Skin of body (tissue), 2 donors: ENCODE data around the gene APBB1IP. TPM values are rescaled to one million over a fixed set of nuclear protein-coding genes. Genes with fewer than 3 reads are reported as not detected.

Experiments used
- DNase-seq: peaks from one replicate; lab custom pipeline; 2025; lab: John Stamatoyannopoulos, UW
- total RNA-seq: library from RNA; depleted of rRNA; stranded (reverse); fragments of >200 nt; gene quantifications from one replicate; pipeline ENCODE4 v1.2.3, GENCODE V29; 2014

APBB1IP gene
- total RNA-seq, 1 donor from 2014 or later, result 9.5 TPM

DNA sequence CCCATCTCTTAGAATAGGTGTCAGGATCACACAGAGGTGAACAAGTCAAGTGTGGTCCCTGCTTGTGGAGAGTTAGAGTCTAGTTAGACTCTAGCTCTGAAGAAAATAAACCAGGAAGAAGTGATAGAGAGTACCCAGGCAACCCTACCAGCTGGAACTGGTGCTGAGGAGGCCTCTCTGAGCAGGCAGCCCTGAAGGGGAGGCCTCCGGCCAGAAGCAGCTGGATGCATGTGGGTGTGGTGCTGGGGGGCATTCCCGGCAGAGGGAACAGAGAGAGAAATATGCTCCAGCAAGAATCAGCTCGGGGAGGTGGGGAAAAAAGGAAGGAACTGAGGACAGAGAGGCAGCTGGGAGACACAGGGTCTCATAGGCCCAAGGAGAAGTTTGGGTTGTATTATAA is 68.6 kb downstream of the APBB1IP start:
- DNase-seq, result no peak

DNA sequence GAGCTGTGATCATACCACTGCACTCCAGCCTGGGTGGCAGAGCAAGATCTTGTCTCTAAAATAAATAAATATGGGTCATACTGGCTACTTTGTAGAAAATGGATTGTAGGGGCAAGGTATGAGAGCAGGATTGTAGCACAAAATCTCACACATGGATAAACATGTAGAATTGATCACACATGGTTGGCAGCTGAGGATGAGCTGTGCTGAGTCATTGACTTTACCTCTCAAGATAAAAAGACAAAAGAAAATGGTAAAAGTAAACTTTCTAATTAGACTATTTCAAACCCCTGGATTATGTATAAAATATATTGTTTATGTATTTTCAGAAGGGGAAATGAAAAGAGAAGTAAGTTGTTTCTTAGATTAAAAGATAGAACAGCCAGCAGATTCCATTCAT is 69.3 kb downstream of the APBB1IP start:
- no peak for DNase-seq

DNA sequence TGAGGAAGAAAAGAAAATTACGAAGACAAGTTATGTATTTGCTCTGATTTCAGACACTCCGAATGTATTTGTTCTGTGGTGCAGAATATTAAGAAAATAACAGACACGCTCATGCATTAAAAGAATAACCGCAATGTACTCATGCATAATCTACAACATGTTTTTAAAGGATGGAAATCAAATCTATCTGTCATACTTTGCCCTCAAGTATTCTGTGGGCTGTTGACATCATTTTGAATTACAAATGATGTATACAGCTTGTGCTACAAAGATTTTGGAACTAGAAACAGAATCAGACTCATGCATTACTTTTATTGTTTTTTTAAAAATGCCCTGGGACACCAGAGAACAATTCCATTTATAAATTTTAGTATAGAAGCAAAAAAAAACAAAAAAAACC is 69.9 kb downstream of the APBB1IP start:
- no peak for DNase-seq

DNA sequence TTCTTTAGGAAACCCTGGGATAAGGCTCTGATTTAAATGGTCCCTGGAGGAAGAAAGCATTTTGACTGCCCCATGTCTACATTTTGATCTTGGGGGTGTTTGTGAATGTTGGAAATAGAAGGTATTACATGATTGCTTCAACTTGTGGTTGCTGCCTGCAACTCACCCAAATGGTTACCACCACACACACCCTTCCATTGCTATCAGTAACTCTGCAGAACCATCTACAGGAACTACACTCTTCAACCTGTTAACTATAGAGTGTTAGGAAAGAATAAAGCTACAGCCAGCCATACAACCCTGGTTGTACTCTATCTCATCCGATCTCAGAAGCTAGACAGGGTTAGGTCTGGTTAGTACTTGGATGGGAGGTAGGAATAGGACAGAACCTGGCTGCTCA is 71.2 kb downstream of the APBB1IP start:
- DNase-seq, result no peak

DNA sequence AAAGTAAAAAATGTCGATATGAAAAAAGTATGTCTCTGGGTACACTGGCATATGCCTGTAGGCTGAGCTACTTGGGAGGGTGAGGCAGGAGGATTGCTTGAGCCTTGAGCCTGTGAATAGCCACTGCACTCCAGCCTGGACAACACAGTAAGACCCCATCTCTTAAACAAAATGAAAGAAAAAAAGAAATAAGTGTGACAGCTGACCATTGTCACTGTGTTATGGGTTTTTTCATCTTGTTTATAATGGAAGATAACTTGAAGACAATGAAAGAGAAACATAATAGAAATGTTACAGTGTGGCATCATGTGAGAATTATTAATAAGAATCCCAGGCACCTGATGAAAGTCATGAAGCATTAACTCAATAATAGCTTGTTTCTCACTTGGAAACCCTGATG is 75.0 kb downstream of the APBB1IP start:
- no peak for DNase-seq

DNA sequence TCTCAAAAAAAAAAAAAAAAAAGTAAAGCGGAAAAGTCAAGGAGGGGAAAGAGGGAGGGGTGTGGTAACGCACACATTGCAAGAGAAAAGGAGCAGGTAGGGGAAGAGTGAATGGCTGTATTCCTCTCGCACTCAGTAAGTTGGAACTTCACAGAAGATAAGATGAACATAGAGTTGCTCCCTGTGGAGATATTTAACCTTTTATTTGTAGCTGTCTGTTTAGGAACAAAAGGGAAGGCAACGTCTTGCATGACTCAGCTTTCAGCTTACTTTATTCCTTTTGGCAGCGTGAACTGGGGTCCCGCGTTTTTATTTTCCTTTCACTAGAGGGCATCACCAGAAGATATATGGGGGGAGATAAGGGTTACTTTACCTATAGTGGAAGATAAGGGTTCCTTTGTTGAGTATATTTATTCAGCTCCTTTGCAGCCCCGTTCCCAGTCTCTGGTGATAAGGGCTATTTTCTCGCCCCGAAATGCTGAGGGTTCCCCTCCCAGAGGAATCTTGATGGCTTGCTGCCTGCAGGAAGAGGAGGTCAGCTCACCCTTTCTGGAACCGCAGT is 78.5 kb downstream of the APBB1IP start:
- DNase-seq, result no peak

DNA sequence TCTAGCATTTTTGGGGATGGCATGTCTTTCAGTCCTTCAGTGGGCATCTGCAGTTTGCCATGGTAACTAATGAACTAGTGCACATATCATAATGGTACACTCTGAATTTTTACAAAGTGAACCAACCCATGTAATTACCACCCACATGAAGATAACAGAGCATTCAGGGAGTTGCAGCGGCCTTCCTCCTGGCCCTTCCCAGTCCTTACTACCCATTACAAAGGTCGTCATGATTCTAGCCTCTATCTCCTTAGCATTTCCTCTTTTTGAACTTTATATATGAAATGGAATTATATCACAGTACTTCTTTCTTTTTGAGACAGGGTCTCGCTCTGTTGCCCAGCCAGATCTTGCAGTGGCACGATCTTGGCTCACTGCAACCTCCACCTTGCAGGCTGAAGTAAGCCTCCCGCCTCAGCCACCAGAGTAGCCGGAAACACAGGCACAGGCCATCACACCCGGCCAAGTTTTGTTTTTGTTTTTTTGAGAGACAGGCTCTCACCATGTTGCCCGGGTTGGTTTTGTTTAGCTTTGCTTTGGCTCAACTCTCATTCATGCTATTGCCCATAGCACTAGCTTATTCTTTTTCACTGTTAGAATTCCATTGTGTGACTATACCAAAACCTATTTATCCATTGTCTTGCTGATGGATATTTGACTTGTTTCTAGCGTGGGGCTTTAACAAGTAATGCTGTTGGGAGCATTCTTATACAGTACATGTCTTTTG is 79.2 kb downstream of the APBB1IP start:
- no peak for DNase-seq

DNA sequence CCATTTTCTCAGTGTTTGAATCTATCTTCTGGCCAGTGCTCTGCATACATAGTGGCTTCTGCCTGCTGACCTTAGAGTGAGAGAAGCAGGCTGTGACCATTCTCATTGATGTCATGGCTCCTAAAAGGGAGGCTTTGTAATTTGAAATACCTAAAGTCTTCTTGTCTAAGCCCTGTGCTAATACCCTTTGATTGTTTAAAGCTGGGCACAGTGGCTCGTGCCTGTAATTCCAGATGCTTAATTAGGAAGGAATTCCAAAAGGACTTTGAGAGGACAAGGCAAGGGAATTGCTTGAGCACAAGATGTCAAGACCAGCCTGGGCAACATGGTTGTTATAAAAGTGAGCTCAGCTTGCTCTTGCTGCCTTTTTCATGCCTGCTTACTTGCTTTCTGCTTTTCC is 81.7 kb downstream of the APBB1IP start:
- no peak for DNase-seq

DNA sequence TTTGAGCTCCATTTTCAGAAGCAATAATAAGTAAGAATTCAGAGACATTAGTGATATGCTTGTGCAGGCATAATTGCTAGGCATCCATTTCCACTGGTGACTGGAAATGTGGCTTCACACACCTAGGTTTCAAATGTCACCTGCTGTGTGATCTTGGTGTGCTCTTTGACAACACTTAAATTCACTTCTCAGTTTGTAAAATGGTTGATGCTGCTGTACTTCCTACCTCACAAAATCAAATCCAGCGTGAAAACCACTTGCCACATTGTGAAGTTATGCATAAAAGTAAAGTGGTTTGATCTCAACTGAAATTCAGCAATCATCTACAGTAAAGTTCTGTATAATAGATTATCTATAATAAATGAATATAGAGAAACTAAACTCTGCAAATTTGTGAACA is 82.4 kb downstream of the APBB1IP start:
- DNase-seq, result no peak

DNA sequence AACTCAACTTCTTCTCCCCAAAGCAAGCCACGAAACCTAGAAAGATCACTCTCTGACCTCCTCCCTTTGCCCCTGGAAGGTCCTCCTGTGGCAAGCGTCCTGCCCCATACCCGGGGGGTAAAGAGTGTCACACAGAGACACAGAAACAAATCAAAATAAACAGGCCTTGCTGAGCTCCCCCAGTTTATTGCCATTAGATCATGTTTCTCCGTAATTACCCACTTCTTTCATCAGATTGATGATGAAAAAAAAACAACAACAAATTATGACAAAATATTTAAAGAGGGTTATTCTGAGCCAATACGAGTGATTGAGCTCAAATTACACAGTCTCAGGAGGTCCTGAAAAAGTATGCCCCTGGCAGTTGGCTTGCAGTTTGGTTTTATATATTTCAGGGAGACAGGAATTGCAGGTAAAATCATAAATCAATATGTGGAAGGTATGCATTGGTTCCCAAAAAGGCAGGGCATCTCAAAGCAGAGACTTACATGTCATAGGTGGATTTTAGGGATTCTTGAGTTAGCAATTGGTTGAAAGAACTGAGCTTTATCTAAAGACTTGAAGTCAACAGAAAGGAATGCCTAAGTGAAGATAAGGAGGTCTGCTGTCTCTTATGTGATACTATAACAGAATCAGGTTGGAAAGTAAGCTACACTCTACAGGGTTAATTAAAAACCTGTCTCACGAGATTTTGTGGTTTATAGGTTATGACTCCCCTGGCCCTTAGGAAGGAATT is 86.2 kb downstream of the APBB1IP start:
- no peak for DNase-seq

DNA sequence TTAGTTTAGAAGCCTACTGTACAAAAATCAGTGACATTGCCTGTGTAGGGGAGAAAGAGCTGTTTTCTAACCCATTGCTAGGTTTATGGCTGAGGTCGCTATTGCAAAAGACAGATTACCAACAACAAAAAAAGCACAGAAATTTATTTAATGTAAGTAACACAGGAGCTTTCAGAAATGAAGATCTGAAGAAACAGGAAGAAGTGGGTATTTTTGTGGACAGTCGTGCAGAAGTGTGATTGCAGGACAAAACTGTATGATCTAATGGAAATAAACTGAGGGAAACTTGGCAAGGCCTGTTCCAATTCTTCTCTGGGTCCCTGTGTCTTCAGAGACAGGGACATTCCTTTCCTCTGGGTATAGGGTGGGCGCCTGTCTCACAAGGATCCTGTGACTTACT is 87.4 kb downstream of the APBB1IP start:
- DNase-seq, result no peak

DNA sequence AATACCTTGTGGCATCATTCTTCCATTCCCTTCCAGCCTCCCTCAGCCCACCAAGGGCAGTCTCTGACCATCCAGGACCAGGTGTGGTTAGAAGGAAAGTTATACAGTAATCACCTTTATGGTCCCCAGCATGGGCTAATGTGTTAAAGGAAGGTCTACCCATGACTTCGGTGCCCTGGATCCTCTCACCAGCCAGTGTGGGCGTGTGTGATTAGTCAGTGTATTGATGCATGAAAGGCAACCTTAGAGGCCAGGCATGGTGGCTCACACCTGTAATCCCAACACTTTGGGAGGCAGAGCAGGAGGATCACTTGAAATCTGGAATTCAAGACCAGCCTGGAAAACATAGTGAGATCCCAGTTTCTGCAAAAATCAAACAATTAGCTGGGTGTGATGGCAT is 88.9 kb downstream of the APBB1IP start:
- DNase-seq, result no peak

DNA sequence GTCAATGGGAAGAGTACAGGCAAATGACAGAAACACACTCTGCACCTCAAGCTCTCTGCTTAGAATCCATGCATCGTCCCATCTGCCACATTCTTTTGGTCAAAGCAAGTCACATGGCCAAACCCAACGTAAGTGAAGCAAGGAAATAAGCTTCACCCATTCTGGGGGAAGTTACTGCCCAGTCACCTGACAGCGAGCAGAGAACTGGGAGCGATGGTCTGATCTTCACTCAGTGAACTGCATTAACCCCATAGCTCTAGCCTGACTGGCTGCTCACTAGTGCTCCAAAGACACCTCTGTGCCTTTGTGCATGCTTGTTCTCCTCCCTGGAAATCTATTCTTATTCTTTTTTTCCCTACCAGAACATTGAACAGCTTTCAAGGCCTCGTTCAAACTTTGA is 89.9 kb downstream of the APBB1IP start:
- DNase-seq, result no peak

DNA sequence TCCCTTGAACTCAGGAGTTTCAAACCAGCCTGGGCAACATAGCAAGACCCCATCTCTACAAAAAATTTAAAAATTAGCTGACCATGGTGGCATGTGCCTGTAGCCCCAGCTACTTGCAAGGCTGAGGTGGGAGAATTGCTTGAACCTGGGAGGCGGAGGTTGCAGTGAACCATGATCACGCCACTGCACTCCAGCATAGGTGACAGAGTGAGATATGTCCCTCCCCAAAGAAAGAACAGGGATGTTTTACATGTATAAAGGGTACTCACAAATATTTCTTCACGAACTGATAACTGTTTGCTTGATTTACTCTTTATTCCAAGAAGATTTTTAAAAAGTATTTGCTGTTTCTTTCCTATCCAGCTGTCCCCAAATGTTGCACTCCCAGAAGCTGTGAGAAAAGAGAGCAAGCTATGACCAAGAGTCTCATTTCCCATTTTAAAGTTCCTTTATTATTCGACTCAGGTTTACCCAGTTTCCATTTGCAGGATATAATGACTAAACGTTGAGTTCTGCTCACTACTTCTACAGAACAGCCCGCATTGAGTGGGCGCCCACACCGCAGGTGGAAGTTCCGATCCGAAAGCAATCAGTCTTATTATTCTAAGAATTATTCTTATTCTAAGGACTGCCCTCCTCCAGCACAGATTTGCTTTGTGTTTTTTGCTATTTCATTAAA is 90.7 kb downstream of the APBB1IP start:
- DNase-seq, result no peak

DNA sequence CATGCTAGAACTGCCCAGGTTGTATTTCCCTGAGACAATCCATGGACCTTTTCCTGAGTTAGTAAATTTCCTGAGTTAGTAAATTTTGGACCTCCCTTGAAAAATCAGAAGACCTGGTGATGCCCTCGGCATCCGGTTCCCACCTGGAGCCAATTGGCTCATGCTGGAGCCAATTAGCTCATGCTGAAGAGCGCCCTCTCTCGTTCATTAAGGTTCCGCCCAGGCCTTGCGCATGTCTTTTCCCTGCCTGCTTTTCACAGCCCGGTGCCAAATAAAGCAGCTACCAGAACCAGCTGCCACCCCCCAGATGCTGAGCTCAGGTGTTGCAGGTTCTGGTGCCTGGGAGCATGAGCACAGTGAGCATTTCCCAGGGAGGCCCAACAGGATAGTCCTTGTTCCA is 96.2 kb downstream of the APBB1IP start:
- DNase-seq, result no peak

DNA sequence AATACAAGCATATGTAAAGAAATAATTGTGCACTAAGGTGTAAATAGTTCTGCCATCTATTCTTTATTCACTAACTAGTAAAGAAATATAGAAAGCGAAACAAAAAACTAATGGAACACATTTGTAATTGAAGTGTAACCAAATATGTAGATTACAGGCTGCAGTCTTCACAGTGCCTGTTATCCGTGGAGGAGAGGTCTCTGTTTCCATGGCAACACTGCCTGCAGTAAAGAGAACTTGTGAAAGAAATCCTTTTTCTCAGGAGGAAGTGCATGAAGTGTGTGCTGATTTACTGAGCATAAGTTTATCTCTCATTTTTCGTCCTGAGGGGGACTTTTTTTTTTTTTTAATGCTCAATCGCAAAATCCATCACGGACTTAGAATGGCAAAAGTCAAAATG is 102.5 kb downstream of the APBB1IP start:
- no peak for DNase-seq

DNA sequence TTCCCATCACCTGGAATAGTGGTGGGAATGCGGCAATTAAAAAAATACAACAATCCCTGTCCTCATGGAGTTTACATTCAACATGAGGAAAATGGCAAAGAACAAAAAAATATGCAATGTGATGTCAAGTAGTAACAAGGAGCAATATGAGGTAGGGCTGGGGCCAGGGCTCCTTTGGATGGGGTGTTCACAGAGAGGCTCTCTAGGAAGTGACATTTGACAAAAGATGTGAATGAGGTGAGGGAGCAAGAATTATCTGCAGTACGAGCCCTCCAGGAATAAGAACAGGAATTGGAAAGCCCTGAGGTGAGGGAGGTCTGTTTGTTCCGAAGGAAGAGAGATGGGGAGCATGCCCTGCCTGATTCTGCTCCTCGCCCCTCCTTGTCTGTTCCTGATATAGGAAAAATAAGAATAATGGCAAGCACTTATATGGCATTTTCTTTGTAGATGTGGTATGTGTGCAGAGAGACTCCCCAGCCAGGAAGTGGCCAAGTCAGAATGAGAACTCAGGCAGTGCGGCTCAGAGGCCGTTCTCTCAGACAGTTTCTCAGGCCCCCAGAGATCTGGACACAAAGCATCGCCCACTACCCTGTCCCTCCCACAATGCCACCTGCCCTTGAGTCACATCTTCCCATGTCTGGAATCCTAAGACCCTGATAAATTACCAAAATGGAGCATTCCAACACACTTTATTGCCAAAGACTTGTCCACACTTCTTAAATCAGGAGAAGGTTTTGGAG is 105.6 kb downstream of the APBB1IP start:
- DNase-seq, result no peak

DNA sequence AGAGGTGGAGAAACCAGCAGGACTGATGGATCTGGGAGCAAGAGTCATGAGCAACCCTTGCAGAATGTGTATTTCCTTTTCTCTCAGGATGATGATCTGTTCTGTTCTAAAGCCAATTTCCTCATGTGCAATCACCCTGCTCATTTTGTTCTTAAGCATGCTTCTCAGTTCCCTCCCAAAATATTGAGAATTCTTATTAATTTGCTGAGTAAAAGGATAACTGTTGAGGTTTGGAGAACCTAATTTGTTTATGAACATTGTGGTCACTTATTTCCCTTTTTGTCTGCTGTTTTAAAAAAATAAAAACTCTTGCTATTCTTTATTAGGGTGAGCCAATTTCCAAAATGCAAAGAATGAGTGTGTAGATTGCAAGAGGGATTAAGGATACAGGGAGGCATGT is 106.8 kb downstream of the APBB1IP start:
- DNase-seq, result no peak

DNA sequence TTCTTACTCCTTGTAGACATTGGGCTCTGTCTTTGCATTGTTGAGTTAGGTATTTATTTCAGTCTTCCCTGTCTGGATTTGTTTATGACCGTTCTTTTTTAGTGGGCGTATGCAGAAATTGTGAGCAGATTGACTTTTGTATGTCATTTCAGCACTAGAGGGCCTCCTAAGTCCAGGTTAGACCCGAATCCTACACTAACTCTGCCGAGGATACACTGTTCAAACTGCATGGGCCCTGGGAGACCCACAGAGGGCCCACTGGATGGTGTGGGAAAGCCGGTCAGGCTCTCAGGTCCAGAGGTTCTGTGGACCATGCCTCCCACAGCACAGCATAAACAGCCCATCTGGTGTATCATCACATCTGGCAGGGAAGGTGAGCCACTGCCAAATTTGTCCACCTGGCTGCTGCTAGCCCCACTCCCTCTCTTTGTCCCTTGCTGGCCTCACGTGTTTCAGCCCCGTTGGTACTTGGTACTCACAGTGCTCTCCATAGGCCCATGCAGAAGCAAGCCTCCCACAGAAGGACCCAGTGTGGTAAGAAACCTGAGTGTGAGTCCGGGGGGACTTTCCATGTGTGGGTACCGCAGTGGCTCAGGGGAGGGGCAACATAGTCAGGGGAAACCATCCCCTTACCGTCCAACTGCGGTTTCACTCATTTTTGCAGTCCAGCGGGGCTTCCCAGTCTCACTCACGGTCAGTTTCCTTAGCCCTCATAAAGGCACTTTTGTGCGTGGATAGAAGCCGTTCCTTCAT is 112.8 kb downstream of the APBB1IP start:
- DNase-seq, result no peak

DNA sequence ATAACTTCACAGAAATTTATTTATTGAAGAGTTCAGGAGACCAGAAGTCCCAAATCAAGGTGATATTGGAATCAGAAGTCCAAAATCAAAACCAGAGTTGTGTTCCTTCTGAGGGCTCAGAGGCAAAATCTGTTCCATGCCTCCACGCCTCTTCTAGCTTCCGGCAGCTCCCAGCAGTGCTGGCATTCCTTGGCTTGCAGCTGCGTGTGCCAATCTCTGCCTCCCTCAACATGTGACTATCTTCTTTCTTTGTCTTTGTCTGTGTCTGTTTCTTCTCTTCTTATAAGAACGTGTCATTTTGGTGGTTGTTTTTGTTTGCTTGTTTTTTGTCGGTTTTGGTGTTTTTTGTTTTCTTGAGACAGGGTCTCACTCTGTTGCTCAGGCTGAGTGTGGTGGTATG is 116.1 kb downstream of the APBB1IP start:
- DNase-seq, result no peak
